NB4 (cell line): ENCODE results near the gene NR6A1.

Source experiments
- CTCF ChIP-seq: IDR thresholded peaks from one replicate; pipeline ENCODE4 v1.5.1; 2012; ENCODE audit warnings: low read depth, low read length
- MAX ChIP-seq: IDR thresholded peaks from 2 replicates; pipeline ENCODE4 v1.6.1; 2011; ENCODE audit warnings: low read depth, low read length
- MYC ChIP-seq: IDR thresholded peaks from 2 replicates; pipeline ENCODE4 v1.6.1; 2011; ENCODE audit warnings: low read depth, low read length
- POLR2A ChIP-seq: IDR thresholded peaks from 2 replicates; pipeline ENCODE4 v1.6.1; 2011; ENCODE audit warnings: mild to moderate bottlenecking; ENCODE audit not compliant: insufficient read length; ENCODE audit errors: extremely low read depth

- TF ChIP-seq POLR2A (no peak), MYC (no peak), CTCF (no peak), MAX (no peak)
Measured at GRCh38 chr9:124801356-124801755, 30.2 kb upstream of the NR6A1 start.
